GM20000 (cell line): ENCODE results near the gene DPPA2.

ENCODE experiments used
- DNase-seq: peaks from one replicate; pipeline ENCODE4 v3.0.0; 2012; ENCODE audit warnings: low spot score
- CTCF ChIP-seq: IDR thresholded peaks from 2 replicates; pipeline ENCODE4 v1.5.1; 2012; ENCODE audit warnings: mild to moderate bottlenecking, control low read depth; ENCODE audit errors: extremely low read depth, missing control alignments

Gene DPPA2

GRCh38 chr3:109353057-109353456 is 36.7 kb upstream of the DPPA2 start:
- no peak for TF ChIP-seq CTCF
- DNase-seq, result no peak

GRCh38 chr3:109351231-109351630 is 34.9 kb upstream of the DPPA2 start:
- TF ChIP-seq CTCF, result no peak
- no peak for DNase-seq

- no peak for DNase-seq
- TF ChIP-seq CTCF, result no peak
Observed at GRCh38 chr3:109346770-109347295, 30.5 kb upstream of the DPPA2 start.

GRCh38 chr3:109346099-109346498 is 29.8 kb upstream of the DPPA2 start:
- no peak for DNase-seq
- TF ChIP-seq CTCF, result no peak

- no peak for DNase-seq
- TF ChIP-seq CTCF, result no peak
Observed at GRCh38 chr3:109339714-109340648, 23.7 kb upstream of the DPPA2 start.

- TF ChIP-seq CTCF, result no peak
- DNase-seq, result no peak
Observed at GRCh38 chr3:109339197-109339596, 22.9 kb upstream of the DPPA2 start.

GRCh38 chr3:109338322-109338721 is 22.0 kb upstream of the DPPA2 start:
- no peak for DNase-seq
- TF ChIP-seq CTCF, result no peak
